NCI-H2029 (cell line): ENCODE measurements around the gene GART.
A peak's percentile ranks its signal among the peaks of the same experiment; 100 is the strongest.
"Not testable (repeated sequence)": the region's sequence is repeated elsewhere in the genome, so short reads cannot be mapped to it uniquely, and the experiment has no call there.

Experiments used
- DNase-seq: peaks from one replicate; lab custom pipeline; 2025; lab: John Stamatoyannopoulos, UW

GART gene

GRCh38 chr21:33541756-33542639, at the start of gene GART:
Gene GART (minus strand): TSS chr21:33542117. CDS start chr21:33539315, 2,802 bp downstream.
- DNase-seq = peak; percentile 81

GRCh38 chr21:33588485-33589335, 46.8 kb upstream of the GART start, which contains the start of gene DONSON:
Gene DONSON (minus strand): TSS chr21:33588684. CDS start chr21:33588641, 43 bp downstream.
- peak; percentile 76 for DNase-seq

DNA sequence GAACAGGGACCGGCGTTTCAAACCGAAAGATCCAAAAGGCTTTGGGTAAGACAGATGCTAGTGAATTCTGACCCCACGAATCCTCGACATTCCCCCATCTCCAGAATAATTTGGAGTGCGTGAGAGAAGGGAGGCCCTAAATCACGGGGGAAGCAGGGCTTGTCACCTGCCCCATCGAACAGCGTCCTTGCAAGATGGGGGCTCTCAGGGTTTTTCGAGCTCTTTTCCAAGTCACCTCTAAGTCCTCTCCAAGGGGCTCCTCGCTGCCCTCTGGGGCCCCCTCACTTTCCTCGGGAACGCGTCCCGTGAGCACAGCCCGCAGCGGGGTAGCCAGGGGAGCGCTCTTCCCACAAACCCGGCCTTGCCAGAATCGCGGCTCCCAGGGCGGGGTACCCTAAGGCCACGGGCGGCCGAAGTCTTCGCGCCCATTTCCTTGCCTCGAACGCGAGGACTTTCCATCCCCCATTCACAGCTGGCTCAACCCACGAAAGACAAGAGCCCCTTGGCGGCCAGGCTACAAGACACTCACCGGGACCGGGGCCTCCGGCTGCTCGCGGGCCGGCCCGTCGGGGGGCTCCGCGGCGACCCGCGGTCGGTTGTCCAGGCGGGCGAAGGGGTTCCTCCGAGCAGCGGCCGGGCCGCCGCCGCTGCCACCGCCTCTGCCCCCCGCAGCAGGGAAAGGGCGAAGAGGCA, 46.0 kb upstream of the GART start:
- DNase-seq = peak; percentile 23

DNA sequence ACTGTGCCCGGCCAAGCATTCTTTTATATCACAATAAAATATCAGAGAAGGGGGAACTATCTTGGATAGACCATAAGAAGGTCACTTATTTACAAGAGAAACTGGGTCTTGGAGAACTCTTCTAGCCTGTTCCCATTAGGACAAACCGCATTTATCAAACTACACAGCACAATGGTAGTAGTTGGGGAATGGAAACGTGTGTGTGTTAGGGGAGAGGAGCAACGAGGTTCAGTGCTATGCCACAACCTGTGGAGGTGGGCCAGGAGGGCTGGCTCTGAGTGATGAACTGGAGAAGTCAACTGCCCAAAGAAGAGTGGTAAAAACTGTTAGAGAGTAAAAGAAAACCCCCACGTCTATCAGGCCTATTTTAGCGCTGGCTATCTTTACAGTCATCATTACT, 45.0 kb upstream of the GART start:
- no peak for DNase-seq

GRCh38 chr21:33584455-33584854, 42.5 kb upstream of the GART start:
- no peak for DNase-seq

- no peak for DNase-seq
Measured at GRCh38 chr21:33578959-33579542, 37.1 kb upstream of the GART start.

DNA sequence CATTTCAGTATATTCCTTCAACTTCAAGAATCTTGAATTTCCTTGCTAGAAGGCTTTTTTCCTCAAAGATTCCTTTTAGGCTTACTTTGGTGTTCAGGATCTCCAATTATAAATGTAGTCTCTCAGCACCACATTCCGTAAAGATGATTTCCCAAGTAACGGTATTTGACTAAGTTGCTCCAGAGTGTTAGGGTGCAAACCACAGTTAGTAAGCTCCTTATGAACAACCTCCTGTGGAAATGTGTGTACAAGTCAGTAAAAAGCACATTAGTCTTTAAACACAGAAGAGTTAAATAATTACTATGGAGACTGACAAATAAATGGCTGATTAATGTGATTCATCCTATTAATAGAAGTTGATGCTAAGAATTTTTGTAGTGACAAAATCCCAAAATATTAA, 36.3 kb upstream of the GART start:
- DNase-seq = no peak

DNA sequence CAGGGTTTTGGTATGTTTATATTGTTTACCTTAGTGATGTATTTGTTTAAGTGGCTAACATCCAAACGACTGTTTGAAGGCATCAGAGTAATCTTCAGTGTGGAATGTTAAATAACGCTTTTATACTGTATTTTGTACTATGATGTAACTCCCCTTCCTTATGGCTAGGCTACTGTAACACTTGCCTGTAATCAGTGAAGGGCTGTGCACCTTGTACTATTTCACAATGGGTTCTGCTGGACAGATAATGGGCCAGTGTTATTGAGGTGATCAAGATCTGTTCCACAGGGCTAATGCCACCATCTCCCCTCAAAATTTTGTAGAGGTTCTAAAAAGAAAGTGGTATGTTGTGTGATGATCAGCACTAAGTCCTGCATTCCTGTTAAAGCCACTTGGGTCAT, 34.8 kb upstream of the GART start:
- DNase-seq = not testable (repeated sequence)

GRCh38 chr21:33572350-33572749, 30.4 kb upstream of the GART start:
- DNase-seq = no peak

DNA sequence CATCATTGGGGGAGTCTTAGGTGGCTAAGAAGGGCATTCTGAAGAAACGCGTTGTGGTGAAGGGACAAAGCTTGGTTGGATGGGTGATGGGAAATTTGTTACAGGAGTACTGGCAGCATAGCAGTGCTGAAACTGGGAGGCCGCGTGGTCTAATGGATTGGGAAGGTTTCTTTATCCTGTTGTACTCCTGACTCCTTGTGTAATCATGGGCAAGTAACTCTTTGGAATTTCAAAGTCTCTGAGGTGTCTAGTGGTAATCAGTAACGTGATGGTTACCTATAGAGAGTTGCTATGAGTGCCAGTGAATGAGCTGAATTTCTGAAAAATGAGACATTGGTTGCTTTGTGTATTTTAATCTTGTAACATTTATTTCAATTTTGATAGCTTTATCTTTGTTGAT, 28.1 kb upstream of the GART start:
- no peak for DNase-seq

DNA sequence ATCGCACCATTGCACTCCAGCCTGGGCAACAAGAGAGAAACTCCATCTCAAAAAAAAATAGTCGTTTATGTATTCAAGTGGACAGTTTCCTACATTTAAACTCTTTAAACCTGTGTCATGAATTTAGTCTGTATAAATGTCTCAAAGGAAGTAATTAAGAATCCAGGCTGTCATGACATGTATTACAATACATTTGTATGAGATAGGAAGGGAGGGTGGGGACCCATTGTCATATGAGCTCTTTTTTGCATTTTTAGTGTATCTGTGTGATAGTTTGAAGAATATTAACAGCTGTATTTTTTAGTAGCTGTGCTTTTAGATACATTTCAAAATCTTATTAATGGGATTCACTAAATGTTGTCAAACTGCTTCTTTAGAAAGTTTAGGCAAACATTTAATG, 26.5 kb upstream of the GART start:
- DNase-seq = no peak

DNA sequence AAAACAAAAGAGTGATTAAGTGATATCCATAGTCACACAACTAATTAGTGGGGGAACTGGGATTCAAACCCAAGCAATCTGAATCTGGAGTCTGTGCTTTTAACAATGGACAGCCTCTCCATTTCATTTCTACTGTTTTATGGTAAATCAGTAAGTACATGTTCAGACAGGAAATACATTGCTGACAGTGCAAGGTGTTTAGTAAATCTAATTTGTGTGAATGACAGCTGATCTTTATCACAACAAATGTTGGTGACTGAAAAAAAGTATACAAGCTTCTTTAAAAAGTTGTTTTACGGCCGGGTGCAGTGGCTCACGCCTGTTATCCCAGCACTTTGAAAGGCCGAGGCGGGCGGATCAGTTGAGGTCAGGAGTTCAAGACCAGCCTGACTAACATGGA, 26.0 kb upstream of the GART start:
- DNase-seq = no peak

DNA sequence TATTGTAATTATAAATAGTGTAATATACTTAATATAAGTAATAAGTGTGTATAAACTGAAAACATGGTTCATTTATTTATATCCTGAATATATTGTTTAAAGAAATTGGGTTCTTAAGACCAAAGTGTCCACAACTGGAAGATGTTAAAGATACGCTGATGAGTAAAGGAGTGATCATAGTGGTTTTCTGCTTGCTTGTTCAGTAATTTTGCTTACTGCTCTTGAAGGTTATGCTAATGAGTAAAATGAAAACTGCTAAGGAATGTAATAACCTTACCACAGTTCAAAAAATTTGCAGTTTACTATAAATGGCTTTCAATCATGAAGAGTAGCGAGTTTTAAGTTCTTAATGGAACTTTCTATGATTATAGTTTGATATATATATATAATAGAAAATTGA, 24.6 kb upstream of the GART start:
- DNase-seq = no peak

DNA sequence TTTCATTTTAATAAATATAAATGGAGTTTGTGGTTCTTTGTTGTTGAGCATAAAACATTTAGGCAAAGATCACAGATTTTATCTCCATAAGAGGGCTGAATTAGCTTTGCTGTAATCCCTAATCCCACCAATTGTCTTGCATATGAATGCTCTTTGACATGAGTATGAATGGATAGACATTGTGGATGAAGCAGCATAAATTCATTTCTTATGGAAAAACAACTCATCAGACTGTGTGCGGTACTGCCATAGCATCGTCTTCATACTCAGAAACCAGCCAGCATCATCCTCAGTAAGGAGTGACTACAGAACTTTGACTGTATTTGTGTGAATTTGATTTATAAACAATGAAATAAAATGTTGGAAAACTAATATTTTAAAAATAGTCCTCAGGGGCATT, 20.5 kb upstream of the GART start:
- DNase-seq = no peak

GRCh38 chr21:33561373-33561772, 19.5 kb upstream of the GART start:
- DNase-seq = no peak

GRCh38 chr21:33560965-33561364, 19.0 kb upstream of the GART start:
- DNase-seq = no peak

DNA sequence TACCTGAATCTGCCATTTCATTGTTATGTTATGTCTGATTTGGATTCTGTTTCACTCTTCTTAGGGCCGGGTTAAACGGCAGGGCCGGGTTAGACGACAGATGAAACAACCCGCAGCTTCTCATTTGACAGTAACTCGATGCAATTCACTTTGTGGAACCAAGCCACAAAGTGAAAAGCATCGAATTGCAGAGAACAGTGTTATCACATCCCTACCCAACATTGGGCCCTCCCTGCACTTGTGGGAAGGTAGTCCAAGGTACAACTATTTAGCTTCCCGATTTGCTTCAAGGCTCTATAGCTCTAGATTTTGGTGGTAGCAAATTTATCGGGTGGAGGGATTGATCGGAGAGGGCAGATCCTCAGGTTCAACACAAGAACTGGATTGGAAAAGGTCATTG, 17.9 kb upstream of the GART start:
- DNase-seq = no peak

- no peak for DNase-seq
Measured at GRCh38 chr21:33558777-33559421, 17.0 kb upstream of the GART start.

GRCh38 chr21:33557447-33557846, 15.5 kb upstream of the GART start:
- no peak for DNase-seq

- DNase-seq = no peak
Measured at GRCh38 chr21:33554982-33555344, 13.0 kb upstream of the GART start.

- DNase-seq = no peak
Measured at GRCh38 chr21:33554236-33554981, 12.5 kb upstream of the GART start.
